Measurements from ENCODE around the gene RBFOX1.

The RBFOX1 gene

GRCh38 chr16:7408700-7409365 lies 76.2 kb downstream of the RBFOX1 start:
- in situ Hi-C loops (cut with HindIII; ENCODE audit: low sequenced_read_pairs) = no loop called here

DNA sequence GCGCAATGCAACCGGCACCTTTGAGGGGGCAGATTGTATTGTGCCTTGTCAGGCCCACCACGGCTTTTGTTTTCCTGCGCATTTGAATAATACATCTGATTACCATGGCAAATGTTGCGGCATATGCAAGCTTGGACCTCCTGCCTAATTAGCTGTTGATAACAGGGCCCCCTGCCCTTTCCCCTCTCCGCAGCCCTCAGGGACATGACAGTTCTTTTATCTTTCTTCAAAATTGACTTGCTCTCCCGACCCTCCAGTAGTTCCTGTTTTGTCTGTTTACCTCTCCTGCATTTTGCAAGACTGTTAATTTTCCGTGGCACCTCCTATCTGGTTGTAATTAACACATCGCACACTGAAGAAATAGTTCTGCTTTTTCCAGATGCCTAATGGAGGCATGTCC lies 86.8 kb downstream of the RBFOX1 start:
- in situ Hi-C loops (cut with HindIII; ENCODE audit: low sequenced_read_pairs) = no loop called here

- in situ Hi-C loops (cut with HindIII; ENCODE audit: low sequenced_read_pairs) = no loop called here
Observed at GRCh38 chr16:7420079-7420478, 87.4 kb downstream of the RBFOX1 start.

- in situ Hi-C loops (cut with HindIII; ENCODE audit: low sequenced_read_pairs) = no loop called here
Observed at GRCh38 chr16:7420843-7421242, 88.2 kb downstream of the RBFOX1 start.

- in situ Hi-C loops (cut with HindIII; ENCODE audit: low sequenced_read_pairs) = no loop called here
Observed at GRCh38 chr16:7421578-7421977, 88.9 kb downstream of the RBFOX1 start.

- in situ Hi-C loops (cut with HindIII; ENCODE audit: low sequenced_read_pairs) = no loop called here
Observed at GRCh38 chr16:7422036-7422888, 89.6 kb downstream of the RBFOX1 start.

GRCh38 chr16:7423434-7424044 lies 90.9 kb downstream of the RBFOX1 start:
- in situ Hi-C loops (cut with HindIII; ENCODE audit: low sequenced_read_pairs) = no loop called here

- in situ Hi-C loops (cut with HindIII; ENCODE audit: low sequenced_read_pairs) = loop anchor here (5.0 kb wide), 1 partner anchor 86 kb away; no protein-coding TSS in a partner anchor
Observed at GRCh38 chr16:7426161-7426560, 93.5 kb downstream of the RBFOX1 start.

DNA sequence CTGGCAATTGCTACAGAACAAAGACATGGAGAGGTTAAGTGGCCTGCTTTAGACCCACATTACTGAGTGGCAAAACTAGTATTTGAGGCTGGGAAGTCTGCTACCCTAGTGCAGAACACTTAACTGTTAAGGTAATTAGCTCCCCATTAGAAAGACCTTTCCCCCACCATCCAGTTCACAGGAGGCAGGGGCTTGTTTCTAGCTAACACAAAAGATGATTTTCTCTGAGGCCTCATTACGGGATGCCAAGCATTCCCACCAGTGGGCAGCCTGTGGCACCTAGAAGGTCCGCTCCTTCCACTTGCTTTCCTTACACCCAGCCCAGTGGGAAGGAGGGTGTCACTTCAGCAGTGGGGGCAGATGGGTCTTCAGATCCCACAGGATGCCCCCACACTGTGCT lies 99.1 kb downstream of the RBFOX1 start:
- in situ Hi-C loops (cut with HindIII; ENCODE audit: low sequenced_read_pairs) = no loop called here

GRCh38 chr16:7436306-7436705 lies 103.7 kb downstream of the RBFOX1 start:
- in situ Hi-C loops (cut with HindIII; ENCODE audit: low sequenced_read_pairs) = no loop called here

DNA sequence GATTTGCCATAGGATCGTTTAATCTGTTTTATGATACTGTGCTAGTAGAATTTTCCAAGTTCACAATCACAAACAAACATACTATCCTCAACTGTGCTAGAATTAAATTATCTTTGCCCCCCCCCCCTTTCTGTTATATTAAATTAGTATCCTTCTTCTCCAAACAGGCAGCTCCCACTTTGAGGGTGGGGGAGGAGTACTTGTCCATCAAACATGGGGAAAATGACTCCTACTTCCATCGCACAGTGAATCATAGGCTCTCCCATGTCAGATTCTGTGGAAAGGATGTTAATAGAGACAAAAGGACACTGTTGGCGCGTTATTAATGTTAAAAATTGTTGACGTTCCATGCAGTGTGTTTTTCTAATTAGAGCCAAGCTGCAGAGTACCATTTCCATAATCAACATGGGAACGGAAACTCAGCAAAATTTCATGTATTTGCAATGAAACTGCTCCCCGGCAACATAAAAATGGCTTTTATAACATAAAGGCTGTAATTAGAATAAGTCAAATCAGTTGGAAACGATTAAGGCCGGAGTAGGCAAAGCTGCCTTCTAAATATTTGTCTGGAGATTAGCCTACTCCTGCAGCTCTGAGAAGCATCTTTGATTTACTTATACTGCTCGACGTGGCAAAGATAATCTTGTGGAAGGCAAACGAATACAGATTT lies 104.6 kb downstream of the RBFOX1 start:
- in situ Hi-C loops (cut with HindIII; ENCODE audit: low sequenced_read_pairs) = no loop called here

GRCh38 chr16:7437843-7438242 lies 105.2 kb downstream of the RBFOX1 start:
- in situ Hi-C loops (cut with HindIII; ENCODE audit: low sequenced_read_pairs) = no loop called here

DNA sequence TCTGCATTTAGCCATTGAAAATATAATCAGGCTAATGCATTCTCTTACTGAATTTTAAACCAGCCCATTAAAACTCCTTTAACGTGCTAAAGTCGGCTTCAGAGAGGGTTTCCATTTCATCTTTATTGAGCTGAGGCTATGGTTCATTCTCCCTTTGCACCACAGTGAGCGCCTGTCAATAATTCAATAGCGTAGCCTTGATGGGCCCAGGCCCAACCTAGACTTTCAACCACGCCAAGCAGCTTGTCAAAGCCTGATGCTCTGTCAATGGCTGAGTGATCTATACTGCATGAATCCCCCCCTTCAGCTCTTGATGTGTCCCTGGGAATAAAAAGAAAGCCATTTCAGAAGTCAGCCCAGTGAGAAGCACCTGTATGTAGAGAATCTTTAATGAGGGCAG lies 106.0 kb downstream of the RBFOX1 start:
- in situ Hi-C loops (cut with HindIII; ENCODE audit: low sequenced_read_pairs) = no loop called here

DNA sequence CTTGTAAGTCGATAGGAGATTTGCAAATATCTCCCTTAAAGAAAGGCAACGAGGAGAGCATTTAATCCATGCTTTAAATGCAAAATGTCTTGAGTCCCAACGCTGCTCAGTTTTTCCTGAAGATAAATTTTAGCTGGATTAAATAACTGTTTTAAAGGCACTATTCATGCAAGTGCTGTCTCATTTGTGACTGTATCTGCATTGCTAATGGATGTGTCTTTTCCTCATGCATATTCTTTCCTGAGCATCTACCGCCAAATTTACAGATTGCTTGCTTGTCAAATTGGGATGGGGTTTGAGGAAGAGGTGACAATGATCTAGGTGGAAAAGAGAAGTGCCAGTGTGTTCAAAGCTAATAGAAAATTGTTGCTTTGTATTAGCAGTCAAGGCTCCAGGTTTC lies 106.9 kb downstream of the RBFOX1 start:
- in situ Hi-C loops (cut with HindIII; ENCODE audit: low sequenced_read_pairs) = no loop called here

- in situ Hi-C loops (cut with HindIII; ENCODE audit: low sequenced_read_pairs) = no loop called here
Observed at GRCh38 chr16:7440886-7441400, 108.3 kb downstream of the RBFOX1 start.

DNA sequence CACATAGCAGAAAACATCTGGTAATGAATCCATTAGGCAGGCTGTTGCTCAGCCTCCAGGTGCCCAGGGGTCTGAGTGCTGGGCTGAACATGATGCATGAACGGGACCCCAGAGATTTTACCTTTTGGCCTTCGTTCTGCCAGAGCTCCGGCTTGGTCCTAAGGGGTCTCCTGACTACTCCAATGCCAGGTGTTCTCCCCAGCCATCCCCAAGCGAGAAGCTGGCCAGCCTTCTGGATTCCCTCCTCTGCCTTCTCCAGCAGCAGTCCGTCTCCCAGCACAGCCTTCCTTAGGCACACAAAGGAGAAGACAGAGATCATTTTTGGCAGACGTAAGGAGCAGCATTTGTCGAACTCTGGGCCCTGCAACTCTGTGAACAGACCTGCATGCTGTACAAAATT lies 109.4 kb downstream of the RBFOX1 start:
- in situ Hi-C loops (cut with HindIII; ENCODE audit: low sequenced_read_pairs) = no loop called here

- in situ Hi-C loops (cut with HindIII; ENCODE audit: low sequenced_read_pairs) = no loop called here
Observed at GRCh38 chr16:7443142-7443541, 110.5 kb downstream of the RBFOX1 start.

GRCh38 chr16:7443648-7444365 lies 111.2 kb downstream of the RBFOX1 start:
- in situ Hi-C loops (cut with HindIII; ENCODE audit: low sequenced_read_pairs) = no loop called here

DNA sequence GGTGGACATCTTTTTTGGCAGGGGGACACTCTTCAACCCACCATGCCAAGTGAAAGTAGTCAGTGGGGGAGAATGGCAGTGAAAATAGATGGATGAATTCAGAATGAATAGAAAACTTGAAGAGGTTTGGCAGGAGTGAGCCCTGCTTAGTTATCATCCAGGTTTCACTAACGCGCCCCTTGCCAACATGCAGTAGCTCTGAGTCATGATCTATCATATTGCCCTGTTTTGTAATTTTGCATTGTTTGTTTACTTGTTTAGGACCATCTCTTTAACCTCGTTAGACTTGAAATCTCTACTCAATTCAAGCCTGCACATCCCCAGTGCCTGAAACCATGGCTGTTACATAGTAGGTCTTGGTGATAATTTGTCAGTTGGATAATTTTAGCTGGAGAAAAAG lies 116.7 kb downstream of the RBFOX1 start:
- in situ Hi-C loops (cut with HindIII; ENCODE audit: low sequenced_read_pairs) = no loop called here

GRCh38 chr16:7449808-7450207 lies 117.2 kb downstream of the RBFOX1 start:
- in situ Hi-C loops (cut with HindIII; ENCODE audit: low sequenced_read_pairs) = no loop called here
